ENCODE measurements around the gene PREX1. TPM values are rescaled to one million over a fixed set of nuclear protein-coding genes. Genes with fewer than 3 reads are reported as not detected.
A peak's percentile ranks its signal among the peaks of the same experiment; 100 is the strongest.
"Not testable (repeated sequence)": the region's sequence is repeated elsewhere in the genome, so short reads cannot be mapped to it uniquely, and the experiment has no call there.

Gene PREX1
- total and polyA plus RNA-seq, 2 experiments from 2014 or later: 4.5 to 12.5 TPM

GRCh38 chr20:48782053-48782452 lies 45.7 kb downstream of the PREX1 start:
- H3K27ac ChIP-seq: no peak overlapping the region
- H3K4me3 ChIP-seq: no peak overlapping the region
- no peaks in the 10 kb centered on the region for H3K4me1 ChIP-seq (ENCODE audit: low read depth)
- H3K36me3 ChIP-seq: no peaks in the 10 kb centered on the region
- no peaks in the 10 kb centered on the region for H3K27me3 ChIP-seq
- H3K9me3 ChIP-seq (ENCODE audit: low read depth): no peaks in the 10 kb centered on the region
- DNase-seq (ENCODE audit: low read depth in 1 of 2, low spot score in 1 of 2): no peak
- TF ChIP-seq CTCF (IDR thresholded peaks at IDR 0.05; ENCODE audit: low read depth, low read length): no peak

GRCh38 chr20:48781634-48782033 lies 46.2 kb downstream of the PREX1 start:
- Histone ChIP-seq H3K4me1 (ENCODE audit: low read depth) (no peaks in the 10 kb centered on the region), H3K36me3 (no peaks in the 10 kb centered on the region), H3K9me3 (ENCODE audit: low read depth) (no peaks in the 10 kb centered on the region), H3K27ac (no peak overlapping the region), H3K27me3 (no peaks in the 10 kb centered on the region), H3K4me3 (no peak overlapping the region)
- no peak for DNase-seq (ENCODE audit: low read depth in 1 of 2, low spot score in 1 of 2)
- TF ChIP-seq CTCF (IDR thresholded peaks at IDR 0.05; ENCODE audit: low read depth, low read length): no peak

- TF ChIP-seq CTCF (IDR thresholded peaks at IDR 0.05; ENCODE audit: low read depth, low read length): no peak
- Histone ChIP-seq H3K4me3 (no peak overlapping the region), H3K36me3 (no peaks in the 10 kb centered on the region), H3K27ac (no peak overlapping the region), H3K9me3 (ENCODE audit: low read depth) (no peaks in the 10 kb centered on the region), H3K27me3 (no peaks in the 10 kb centered on the region), H3K4me1 (ENCODE audit: low read depth) (no peaks in the 10 kb centered on the region)
- DNase-seq (ENCODE audit: low read depth in 1 of 2, low spot score in 1 of 2): no peak
Measured at GRCh38 chr20:48779435-48779834, 48.4 kb downstream of the PREX1 start.

GRCh38 chr20:48777821-48778220 lies 50.0 kb downstream of the PREX1 start:
- no peaks in the 10 kb centered on the region for H3K9me3 ChIP-seq (ENCODE audit: low read depth)
- no peaks in the 10 kb centered on the region for H3K36me3 ChIP-seq
- H3K27ac ChIP-seq: no peak overlapping the region
- H3K4me3 ChIP-seq: no peak overlapping the region
- H3K4me1 ChIP-seq (ENCODE audit: low read depth): no peaks in the 10 kb centered on the region
- TF ChIP-seq CTCF (IDR thresholded peaks at IDR 0.05; ENCODE audit: low read depth, low read length): no peak
- DNase-seq (ENCODE audit: low read depth in 1 of 2, low spot score in 1 of 2): no peak
- H3K27me3 ChIP-seq: no peaks in the 10 kb centered on the region

GRCh38 chr20:48777005-48777404 lies 50.8 kb downstream of the PREX1 start:
- no peaks in the 10 kb centered on the region for H3K27me3 ChIP-seq
- no peak for DNase-seq (ENCODE audit: low read depth in 1 of 2, low spot score in 1 of 2)
- no peak for TF ChIP-seq CTCF (IDR thresholded peaks at IDR 0.05; ENCODE audit: low read depth, low read length)

GRCh38 chr20:48776306-48776705 lies 51.5 kb downstream of the PREX1 start:
- no peaks in the 10 kb centered on the region for H3K4me1 ChIP-seq (ENCODE audit: low read depth)
- peak in 1 of 2 donors; percentile 66 for DNase-seq (ENCODE audit: low read depth in 1 of 2, low spot score in 1 of 2)
- H3K27ac ChIP-seq: no peak overlapping the region
- H3K36me3 ChIP-seq: no peaks in the 10 kb centered on the region
- H3K27me3 ChIP-seq: no peaks in the 10 kb centered on the region
- no peaks in the 10 kb centered on the region for H3K9me3 ChIP-seq (ENCODE audit: low read depth)
- no peak overlapping the region for H3K4me3 ChIP-seq
- TF ChIP-seq CTCF (IDR thresholded peaks at IDR 0.05; ENCODE audit: low read depth, low read length): no peak

More at GRCh38 chr20:48777005-48777404, 50.8 kb downstream of the PREX1 start:
- Histone ChIP-seq H3K27ac (no peak overlapping the region), H3K4me1 (ENCODE audit: low read depth) (no peaks in the 10 kb centered on the region), H3K9me3 (ENCODE audit: low read depth) (no peaks in the 10 kb centered on the region), H3K36me3 (no peaks in the 10 kb centered on the region), H3K4me3 (no peak overlapping the region)

- H3K4me3 ChIP-seq; H3K27ac ChIP-seq; H3K9me3 ChIP-seq (ENCODE audit: low read depth); H3K27me3 ChIP-seq; DNase-seq (ENCODE audit: low read depth in 1 of 2, low spot score in 1 of 2); H3K4me1 ChIP-seq (ENCODE audit: low read depth); H3K36me3 ChIP-seq: not testable (repeated sequence)
Measured at GRCh38 chr20:48775545-48775944, 52.3 kb downstream of the PREX1 start.

Measured in cardiac muscle cell (in vitro differentiated cells and primary cell).